ENCODE data around the gene PCDHA7.

- TF ChIP-seq CTCF (IDR thresholded peaks at IDR 0.05) = no peak
- TF ChIP-seq POLR2A (IDR thresholded peaks at IDR 0.05) = no peak
Measured at GRCh38 chr5:140855772-140856674, 22.0 kb downstream of the PCDHA7 start, which contains the start of gene PCDHA10.
